Measurements from ENCODE around the gene MPPED2.

MPPED2 gene

GRCh38 chr11:30393012-30393411 lies 193.1 kb downstream of the MPPED2 start:
- no peak for DNase-seq (ENCODE audit: extremely low spot score)
- CTCF ChIA-PET, result interaction anchor here (0.8 kb wide), 1 partner anchor 11 kb away, joined by 3 read pairs; no protein-coding TSS in a partner anchor
- TF ChIP-seq SP1 (IDR thresholded peaks at IDR 0.05), result no peak
- TF ChIP-seq L3MBTL2 (conservative IDR thresholded peaks at IDR 0.05), result no peak
- TF ChIP-seq ARNT (IDR thresholded peaks at IDR 0.05), result no peak
- no peak for TF ChIP-seq LEF1 (IDR thresholded peaks at IDR 0.05; ENCODE audit: borderline replicate concordance)
- TF ChIP-seq PKNOX1 (IDR thresholded peaks at IDR 0.05), result no peak
- no peak for TF ChIP-seq TARDBP (IDR thresholded peaks at IDR 0.05)
- no peak for TF ChIP-seq CTBP1 (IDR thresholded peaks at IDR 0.05; ENCODE audit: borderline replicate concordance)
- TF ChIP-seq SUZ12 (IDR thresholded peaks at IDR 0.05), result no peak
- no peak for TF ChIP-seq ZNF384 (IDR thresholded peaks at IDR 0.05)
- no peak for TF ChIP-seq BHLHE40 (IDR thresholded peaks at IDR 0.05; ENCODE audit: borderline replicate concordance)
- no peak for TF ChIP-seq FOXK2 (IDR thresholded peaks at IDR 0.05)
- TF ChIP-seq FOXA1 (IDR thresholded peaks at IDR 0.05), result no peak
- no peak for TF ChIP-seq HDGF (IDR thresholded peaks at IDR 0.05; ENCODE audit: borderline replicate concordance)
- TF ChIP-seq FOXM1 (IDR thresholded peaks at IDR 0.05; ENCODE audit: borderline replicate concordance), result no peak
- POLR2A ChIA-PET, result no interaction called here

GRCh38 chr11:30392221-30392784 lies 193.8 kb downstream of the MPPED2 start:
- TF ChIP-seq PKNOX1 (IDR thresholded peaks at IDR 0.05) (no peak), ELF4 (IDR thresholded peaks at IDR 0.05) (no peak), LEF1 (IDR thresholded peaks at IDR 0.05; ENCODE audit: borderline replicate concordance) (no peak), SUZ12 (IDR thresholded peaks at IDR 0.05) (no peak), FOXA1 (IDR thresholded peaks at IDR 0.05) (no peak), L3MBTL2 (conservative IDR thresholded peaks at IDR 0.05) (no peak), ZNF384 (IDR thresholded peaks at IDR 0.05) (no peak), FOXK2 (IDR thresholded peaks at IDR 0.05) (no peak), FOXM1 (IDR thresholded peaks at IDR 0.05; ENCODE audit: borderline replicate concordance) (no peak), NFRKB (IDR thresholded peaks at IDR 0.05) (no peak), BHLHE40 (IDR thresholded peaks at IDR 0.05; ENCODE audit: borderline replicate concordance) (no peak), TARDBP (IDR thresholded peaks at IDR 0.05) (no peak)
- DNase-seq (ENCODE audit: extremely low spot score), result peak; percentile 20
- POLR2A ChIA-PET, result no interaction called here
- CTCF ChIA-PET, result interaction anchor here (0.8 kb wide), 1 partner anchor 12 kb away, joined by 3 read pairs; no protein-coding TSS in a partner anchor

GRCh38 chr11:30388957-30389356 lies 197.2 kb downstream of the MPPED2 start:
- ChIA-PET CTCF (interaction anchor here (0.5 kb wide), 1 partner anchor 43 kb away, joined by 3 read pairs; no protein-coding TSS in a partner anchor), POLR2A (no interaction called here)
- DNase-seq (ENCODE audit: extremely low spot score), result no peak
- TF ChIP-seq SUZ12 (IDR thresholded peaks at IDR 0.05), result no peak
- no peak for TF ChIP-seq HDGF (IDR thresholded peaks at IDR 0.05; ENCODE audit: borderline replicate concordance)
- peak; percentile 50; the same call in 1 of the 2 replicates for TF ChIP-seq PKNOX1 (IDR thresholded peaks at IDR 0.05)
- no peak for TF ChIP-seq FOXA1 (IDR thresholded peaks at IDR 0.05)
- no peak for TF ChIP-seq BHLHE40 (IDR thresholded peaks at IDR 0.05; ENCODE audit: borderline replicate concordance)

GRCh38 chr11:30387891-30388861 lies 198.0 kb downstream of the MPPED2 start:
- no peak for DNase-seq (ENCODE audit: extremely low spot score)
- CTCF ChIA-PET, result interaction anchor here (0.5 to 0.6 kb wide), 2 partner anchors 44 to 1035 kb away, joined by 3 to 4 read pairs; no protein-coding TSS in a partner anchor
- no peak for TF ChIP-seq FOXK2 (IDR thresholded peaks at IDR 0.05)
- no peak for TF ChIP-seq FOXM1 (IDR thresholded peaks at IDR 0.05; ENCODE audit: borderline replicate concordance)
- TF ChIP-seq SP1 (IDR thresholded peaks at IDR 0.05), result no peak
- no peak for TF ChIP-seq BHLHE40 (IDR thresholded peaks at IDR 0.05; ENCODE audit: borderline replicate concordance)
- TF ChIP-seq LEF1 (IDR thresholded peaks at IDR 0.05; ENCODE audit: borderline replicate concordance), result no peak
- TF ChIP-seq HDGF (IDR thresholded peaks at IDR 0.05; ENCODE audit: borderline replicate concordance), result no peak
- TF ChIP-seq NFRKB (IDR thresholded peaks at IDR 0.05), result no peak
- TF ChIP-seq PKNOX1 (IDR thresholded peaks at IDR 0.05), result no peak
- no peak for TF ChIP-seq L3MBTL2 (conservative IDR thresholded peaks at IDR 0.05)
- TF ChIP-seq ELF4 (IDR thresholded peaks at IDR 0.05), result no peak
- TF ChIP-seq SUZ12 (IDR thresholded peaks at IDR 0.05), result no peak
- no peak for TF ChIP-seq ZNF384 (IDR thresholded peaks at IDR 0.05)
- no peak for TF ChIP-seq TARDBP (IDR thresholded peaks at IDR 0.05)
- TF ChIP-seq ARNT (IDR thresholded peaks at IDR 0.05), result no peak
- no peak for TF ChIP-seq CTBP1 (IDR thresholded peaks at IDR 0.05; ENCODE audit: borderline replicate concordance)
- no peak for TF ChIP-seq FOXA1 (IDR thresholded peaks at IDR 0.05)
- POLR2A ChIA-PET, result no interaction called here

GRCh38 chr11:30381879-30382278 lies 204.3 kb downstream of the MPPED2 start:
- DNase-seq (ENCODE audit: extremely low spot score), result no peak
- TF ChIP-seq ARNT (IDR thresholded peaks at IDR 0.05) (no peak), SP1 (IDR thresholded peaks at IDR 0.05) (no peak), TARDBP (IDR thresholded peaks at IDR 0.05) (no peak), FOXM1 (IDR thresholded peaks at IDR 0.05; ENCODE audit: borderline replicate concordance) (no peak), SUZ12 (IDR thresholded peaks at IDR 0.05) (no peak), L3MBTL2 (conservative IDR thresholded peaks at IDR 0.05) (no peak), PKNOX1 (IDR thresholded peaks at IDR 0.05) (no peak), BHLHE40 (IDR thresholded peaks at IDR 0.05; ENCODE audit: borderline replicate concordance) (no peak), ELF4 (IDR thresholded peaks at IDR 0.05) (no peak), FOXA1 (IDR thresholded peaks at IDR 0.05) (no peak), LEF1 (IDR thresholded peaks at IDR 0.05; ENCODE audit: borderline replicate concordance) (no peak), FOXK2 (IDR thresholded peaks at IDR 0.05) (no peak), ZNF384 (IDR thresholded peaks at IDR 0.05) (no peak), NFRKB (IDR thresholded peaks at IDR 0.05) (no peak), CTBP1 (IDR thresholded peaks at IDR 0.05; ENCODE audit: borderline replicate concordance) (no peak), HDGF (IDR thresholded peaks at IDR 0.05; ENCODE audit: borderline replicate concordance) (no peak)
- POLR2A ChIA-PET, result interaction anchor here (0.5 kb wide), 1 partner anchor 17 kb away, joined by 3 read pairs; no protein-coding TSS in a partner anchor
- CTCF ChIA-PET, result no interaction called here
